Pulmonary artery endothelial cell (primary cell): ENCODE results near the gene APOA1. TPM values are rescaled to one million over a fixed set of nuclear protein-coding genes. Genes with fewer than 3 reads are reported as not detected.

Experiments used
- DNase-seq: peaks from one replicate; pipeline ENCODE4 v3.0.0-alpha.2; 2011; ENCODE audit warnings: low read depth, low spot score
- total RNA-seq: library from RNA; depleted of rRNA; stranded (reverse); fragments of >200 nt; gene quantifications from 2 replicates; pipeline ENCODE4 v1.2.3, GENCODE V29; 2014

The APOA1 gene
- total RNA-seq = not detected in 2 replicates

DNA sequence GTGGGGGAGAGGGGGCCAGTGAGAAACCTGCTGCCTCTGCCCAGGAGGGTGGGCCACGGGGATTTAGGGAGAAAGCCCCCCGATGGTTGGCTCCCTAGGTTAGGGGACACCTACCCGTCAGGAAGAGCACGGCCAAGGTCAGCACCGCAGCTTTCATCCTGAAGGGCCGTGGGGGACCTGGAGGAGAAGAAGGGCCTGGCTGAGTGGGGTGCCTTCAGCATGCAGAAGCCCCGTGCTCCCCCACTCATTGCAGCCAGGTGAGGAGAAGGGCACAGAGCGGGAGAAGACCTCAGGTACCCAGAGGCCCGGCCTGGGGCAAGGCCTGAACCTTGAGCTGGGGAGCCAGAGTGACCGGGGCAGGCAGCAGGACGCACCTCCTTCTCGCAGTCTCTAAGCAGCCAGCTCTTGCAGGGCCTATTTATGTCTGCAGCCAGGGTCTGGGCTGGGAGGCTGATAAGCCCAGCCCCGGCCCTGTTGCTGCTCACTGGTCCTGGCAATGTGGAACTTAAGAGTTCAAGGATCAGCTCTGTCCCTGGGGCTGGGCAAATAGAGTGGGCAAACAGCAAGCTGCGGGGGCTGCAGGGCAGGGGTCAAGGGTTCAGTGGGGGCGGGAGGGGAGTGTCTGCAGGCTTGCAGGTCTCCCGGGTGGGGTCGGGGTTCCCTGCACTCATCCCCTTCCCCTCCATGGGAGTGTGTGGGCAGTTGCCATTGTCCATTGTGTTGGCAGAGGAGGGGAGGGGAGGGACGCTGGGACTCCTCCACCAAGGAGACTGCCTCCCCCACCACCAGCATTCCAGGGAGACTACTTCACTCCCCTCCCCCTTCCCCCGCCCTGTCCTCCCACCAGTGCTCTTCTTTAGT, at the start of gene APOA1:
Gene APOA1 (minus strand): TSS at position 392 of the 861 bp plus-strand sequence. CDS start 235 bp downstream, at position 157.
- no peak for DNase-seq

DNA sequence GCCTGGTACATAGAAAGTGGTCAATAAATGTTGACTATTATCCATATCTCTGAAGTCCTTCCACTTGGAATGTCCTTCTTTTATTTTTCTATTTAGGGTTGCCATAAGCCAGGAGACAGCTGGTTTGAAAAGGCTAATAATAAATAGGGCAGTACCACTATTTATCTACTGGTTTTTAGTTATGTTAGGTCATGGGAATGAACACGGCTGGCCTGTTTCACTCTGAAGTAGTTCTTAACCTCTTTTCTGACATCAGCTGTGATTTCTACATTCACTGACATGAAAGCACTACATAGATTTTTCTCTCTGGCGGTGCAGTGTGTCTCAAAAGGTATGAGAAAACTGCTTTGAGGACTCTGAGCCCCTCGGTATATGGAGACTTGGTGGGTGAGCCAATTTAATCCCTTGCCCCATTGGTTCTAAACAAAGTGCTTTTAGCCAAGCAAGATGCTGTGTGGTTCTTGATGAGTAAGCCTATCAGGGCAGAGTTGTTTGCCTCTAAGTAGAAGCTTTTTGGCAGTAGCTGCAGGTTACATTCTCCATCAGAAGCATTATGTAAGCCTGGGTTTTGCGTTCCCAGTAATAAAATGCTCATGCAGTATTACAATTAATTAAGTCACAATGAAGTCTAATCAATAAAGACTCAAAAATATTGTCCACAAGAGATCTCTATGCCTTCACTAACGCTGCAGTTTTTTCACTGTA, 48.7 kb upstream of the APOA1 start:
- DNase-seq = no peak

DNA sequence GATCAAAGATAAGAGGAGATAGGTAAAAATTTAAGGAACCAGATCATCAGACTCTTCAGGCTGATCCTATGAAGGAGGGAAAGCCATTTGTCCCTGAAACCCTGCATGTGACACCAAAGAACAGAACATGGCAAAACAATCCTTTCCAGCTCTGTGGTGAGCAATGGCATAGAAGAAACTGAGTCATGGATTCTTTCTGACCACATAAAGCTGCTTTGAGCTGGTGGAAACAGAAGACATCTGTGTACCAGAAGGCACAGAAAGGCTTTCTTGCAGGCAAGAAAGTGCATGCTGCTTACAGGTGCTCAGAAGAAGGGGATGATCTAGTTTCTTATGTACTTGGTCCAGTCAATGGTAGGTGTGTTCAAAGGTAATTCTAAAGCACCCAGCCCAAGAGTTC, 45.0 kb upstream of the APOA1 start:
- DNase-seq = no peak

DNA sequence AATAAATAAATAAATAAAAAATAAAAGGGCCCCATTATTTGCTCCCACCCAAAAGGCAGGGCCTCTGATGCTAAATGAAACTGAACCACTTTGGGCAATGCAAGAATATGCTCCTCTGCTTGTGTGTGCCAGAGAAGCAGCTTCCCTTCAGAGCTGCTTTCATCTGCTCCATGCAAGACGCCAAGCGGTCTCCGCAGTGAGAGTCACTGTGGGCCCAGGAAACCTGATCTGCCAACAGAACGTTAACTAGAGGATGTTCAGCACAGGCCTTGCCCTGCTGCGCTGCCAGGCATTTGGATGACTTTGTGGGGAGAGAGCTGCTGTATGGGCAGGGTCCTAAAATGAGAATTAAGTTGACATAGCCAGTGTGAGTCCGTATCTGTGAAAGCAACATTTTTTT, 43.7 kb upstream of the APOA1 start:
- no peak for DNase-seq

DNA sequence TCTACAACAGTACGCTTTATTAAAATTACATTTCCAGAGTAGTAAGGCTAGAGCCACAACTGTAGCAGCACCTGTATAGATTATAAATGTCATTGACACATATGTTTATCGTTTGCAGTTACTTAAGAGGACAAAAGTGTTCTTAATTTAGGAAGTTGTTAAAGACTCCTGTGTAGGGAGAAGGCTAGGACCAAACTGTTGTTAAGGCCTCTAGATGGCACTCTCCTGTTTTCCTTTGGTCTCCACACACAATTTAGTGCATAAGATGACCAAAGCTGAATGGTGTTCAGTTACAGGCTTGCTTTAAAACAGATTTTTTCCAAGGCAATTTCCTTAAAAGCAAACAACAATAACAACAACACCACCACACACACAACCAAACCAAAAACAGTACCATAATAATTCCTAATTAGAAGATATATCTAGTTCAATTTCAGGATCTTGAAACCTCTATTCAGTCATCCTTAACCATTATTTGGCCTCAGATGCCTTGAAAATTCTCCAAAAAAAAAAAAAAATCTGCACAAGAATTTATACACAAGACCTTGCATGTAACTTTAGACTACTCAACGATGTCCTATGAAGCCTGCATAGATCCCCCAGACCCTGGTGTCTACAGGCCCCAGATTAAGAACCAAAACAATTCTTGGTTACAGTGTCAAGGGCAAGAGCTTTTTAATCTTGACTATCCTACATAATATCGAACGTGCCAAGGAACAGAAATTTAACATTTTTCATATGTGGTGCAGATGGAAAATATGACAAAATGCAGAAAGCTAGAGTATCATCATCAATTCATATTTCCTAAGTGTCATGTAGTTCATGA, 42.6 kb upstream of the APOA1 start:
- peak; percentile 20 for DNase-seq

DNA sequence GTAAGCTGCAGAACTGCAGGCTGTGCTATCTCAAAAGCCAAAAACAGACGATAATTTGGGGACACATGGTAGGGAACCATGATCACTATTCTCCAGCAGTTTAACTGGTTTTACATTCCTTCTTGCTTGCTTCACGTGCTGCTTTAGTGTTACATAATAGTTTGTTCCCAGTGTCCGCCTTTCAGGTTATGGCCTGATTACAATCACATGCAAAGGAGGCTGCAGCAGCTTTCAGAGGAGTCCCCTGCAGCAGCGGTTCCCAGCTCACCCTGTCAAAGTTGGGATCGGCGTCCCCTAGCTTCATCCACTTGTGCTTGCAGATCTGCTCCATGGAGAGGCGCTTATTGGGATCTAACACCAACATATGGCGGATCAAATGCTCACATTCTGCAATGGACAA, 39.2 kb upstream of the APOA1 start:
- no peak for DNase-seq

DNA sequence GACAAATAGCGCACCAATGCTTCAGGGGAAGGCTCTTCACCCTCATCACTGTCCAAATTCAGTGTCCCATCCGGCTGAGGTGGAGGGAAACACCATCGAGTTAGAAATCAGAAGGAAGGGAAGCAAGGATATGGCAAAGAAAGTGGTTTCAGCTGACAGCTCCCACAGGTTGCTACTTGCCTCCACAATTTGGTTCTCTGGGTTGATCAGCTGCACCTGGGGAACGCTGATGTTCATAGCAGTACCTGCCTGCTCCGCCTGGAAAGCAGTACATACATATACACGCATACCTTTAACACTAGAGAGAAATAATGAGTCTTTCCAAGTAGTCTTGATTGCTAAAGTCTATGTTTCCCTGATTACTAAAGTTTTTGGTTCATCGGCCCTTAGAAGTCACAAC, 37.8 kb upstream of the APOA1 start:
- no peak for DNase-seq

DNA sequence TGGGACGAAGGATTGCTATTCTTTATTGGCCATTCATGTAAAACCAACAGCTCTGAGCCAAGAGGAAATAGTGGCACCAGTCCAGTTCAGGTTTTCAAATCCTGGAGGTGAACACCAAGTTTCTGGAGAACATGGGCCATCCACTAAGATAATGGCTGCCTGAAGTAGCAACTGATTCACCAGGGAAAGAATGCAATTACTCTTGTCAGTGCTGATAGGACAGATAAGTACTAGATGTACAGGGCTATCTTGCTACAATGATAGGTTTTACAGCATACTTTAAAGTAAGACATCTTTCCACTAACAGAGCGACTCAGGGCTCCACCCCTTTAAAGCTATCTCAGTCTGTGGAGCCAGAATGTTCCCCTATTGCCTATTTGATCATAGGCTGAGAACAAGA, 36.8 kb upstream of the APOA1 start:
- DNase-seq = no peak

DNA sequence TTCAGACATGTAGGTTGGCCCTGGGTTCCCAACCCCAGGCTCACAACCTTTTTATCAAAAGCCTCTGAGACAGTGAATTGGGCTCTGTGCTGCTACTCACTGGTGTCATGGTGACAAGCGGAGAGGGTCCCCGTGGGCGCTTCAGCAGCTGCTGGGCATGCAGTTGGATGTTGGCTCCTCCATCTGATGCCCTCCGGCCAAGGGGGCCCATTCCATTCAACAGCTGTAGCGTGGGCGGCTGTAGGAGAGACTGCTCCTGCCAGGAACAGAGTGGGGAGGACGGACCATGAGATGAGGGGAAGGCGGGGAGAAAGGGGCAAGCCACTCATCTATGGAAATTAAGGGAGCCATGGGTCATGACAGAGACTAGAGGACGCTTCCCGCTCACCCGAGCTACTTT, 36.0 kb upstream of the APOA1 start:
- DNase-seq = no peak

DNA sequence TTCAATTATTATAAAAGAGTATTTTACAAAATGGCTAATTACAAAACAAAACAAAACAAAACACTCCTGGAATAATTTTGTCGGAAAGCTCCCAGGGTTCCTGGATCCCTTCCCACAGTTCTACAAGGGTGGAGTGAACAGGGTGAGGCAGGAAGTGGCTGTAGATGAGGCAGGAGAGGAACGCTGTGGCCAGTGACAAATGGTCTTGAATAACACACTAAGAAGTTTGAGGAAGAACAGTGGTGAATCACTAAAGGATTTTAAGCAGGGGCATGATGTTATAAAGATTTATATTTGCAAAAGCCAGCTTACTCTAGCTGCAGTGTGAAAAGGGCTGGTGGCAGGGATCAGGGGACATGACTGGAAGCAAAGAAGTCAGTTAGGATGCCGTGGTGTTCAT, 33.8 kb upstream of the APOA1 start:
- DNase-seq = no peak

DNA sequence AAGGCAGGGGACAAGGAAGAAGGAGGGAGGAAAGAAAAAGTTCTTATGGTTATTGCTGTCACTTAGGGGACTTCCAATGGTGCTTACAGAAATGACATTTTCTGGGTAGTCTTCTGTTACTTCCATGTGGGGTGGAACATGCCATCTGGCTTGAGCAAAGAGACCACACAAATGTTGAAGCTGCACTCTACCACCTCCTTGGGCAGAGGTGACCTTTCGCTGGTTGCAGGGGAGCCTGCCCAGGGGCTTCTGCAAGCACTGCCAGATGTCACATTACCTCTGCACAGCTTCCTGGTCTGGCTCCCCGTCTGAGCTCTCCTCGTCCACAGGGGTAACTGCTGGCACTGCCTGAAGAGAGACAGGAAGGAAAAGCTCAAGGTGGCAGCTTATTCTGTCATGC, 32.6 kb upstream of the APOA1 start:
- no peak for DNase-seq

DNA sequence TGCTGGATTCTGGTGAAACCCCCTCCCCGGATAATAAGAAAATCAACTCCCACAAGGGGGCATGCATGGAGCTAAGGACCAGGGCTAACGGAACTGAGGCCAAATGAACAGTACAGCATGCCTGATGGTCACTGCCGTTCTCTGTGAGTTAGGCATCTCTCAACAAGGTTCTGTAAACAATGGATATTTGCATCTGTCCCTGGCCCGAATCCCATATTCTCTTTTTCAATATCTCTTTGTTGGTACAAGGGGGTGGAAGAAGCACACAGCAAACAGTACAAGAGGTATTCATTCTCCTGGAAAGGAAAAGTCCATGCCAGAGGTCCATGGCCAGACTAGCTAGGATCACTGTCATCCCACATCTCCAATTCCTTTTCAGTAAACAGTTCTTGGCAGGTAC, 32.2 kb upstream of the APOA1 start:
- DNase-seq = no peak

DNA sequence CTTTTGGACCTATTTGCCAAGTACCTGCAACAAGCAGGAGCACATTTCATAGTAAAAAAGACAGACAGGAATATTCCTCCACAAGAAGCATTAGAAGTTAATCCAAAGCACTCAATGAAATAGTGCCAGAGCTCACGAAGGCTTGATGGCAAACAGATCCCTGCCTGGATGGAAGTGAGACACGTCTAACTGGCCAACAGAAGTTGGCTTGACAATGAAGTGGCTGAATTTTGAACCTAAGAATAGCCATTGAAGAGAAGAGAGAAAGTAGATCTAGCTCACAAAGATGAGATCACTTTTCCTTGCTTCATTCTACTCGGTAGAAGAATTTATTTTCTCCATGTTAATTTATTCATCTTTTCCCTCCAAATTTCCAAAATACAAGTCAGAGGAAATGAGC, 30.6 kb upstream of the APOA1 start:
- DNase-seq = no peak

DNA sequence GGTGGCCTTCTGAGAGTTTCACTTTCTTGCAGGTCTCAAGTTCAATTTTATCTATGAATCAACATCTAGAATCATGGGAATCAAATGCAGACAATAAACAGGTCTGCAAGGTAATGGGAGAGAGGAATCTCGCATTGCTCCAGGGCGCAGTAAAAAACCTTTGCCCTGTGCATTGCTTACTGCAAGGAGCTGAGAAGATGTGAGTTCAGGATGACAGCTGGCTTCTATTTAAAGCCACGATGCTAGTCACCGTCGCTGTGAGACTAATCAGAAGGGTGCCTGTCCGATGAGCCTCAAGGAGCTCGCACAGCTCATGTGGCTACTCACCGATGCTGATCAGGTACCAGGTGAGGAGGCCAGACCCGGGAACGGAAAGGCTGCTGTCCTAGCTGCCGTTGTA, 30.2 kb upstream of the APOA1 start:
- DNase-seq = no peak

DNA sequence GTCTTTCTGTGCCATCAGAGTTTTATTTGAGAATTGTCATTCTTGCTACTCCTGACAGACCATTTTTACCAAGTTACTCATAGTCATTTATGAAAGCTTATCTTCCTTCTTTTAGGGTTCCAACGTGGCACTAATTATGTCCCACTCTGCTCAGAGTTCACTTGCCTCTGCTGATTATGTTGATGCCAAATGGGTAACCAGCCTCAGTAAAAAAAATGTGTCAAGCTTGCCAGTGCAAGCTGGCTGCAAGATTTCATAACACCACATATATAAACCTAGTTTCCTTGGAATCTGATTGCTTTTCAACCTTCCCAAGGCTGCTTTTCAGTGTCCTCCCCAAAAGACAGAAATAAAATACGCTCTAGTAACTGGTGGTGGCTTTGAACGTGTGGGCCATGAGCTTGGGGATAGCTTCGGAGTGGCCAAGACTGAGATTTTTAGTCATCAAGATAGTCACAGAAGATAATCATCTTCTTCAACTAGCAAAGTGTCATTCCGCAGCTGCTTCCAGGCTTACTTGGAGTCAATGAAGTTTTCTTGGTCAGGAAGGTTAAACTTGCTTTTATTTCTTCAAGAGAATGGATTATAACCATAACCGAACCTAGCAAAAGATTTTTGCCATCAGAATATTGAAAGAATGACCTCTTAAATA, 29.5 kb upstream of the APOA1 start:
- DNase-seq = no peak

DNA sequence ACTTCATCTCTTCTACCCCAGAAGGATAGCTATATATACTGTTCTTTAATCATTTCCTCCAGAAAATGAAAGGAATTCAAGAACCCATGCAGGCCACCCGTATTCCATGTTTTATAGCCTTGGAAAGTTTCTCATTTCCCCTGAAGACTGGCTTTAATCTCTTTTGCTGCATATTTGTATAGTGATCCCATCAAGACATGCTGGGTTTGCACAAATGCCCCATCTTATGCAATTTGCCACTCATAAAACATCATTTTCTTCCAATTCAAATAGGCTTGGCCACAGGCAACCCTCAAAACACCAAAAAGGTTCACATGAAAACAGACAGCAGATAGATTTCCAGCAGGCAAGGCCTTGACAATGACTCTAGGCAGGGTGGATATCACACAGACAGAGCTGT, 28.3 kb upstream of the APOA1 start:
- DNase-seq = no peak

DNA sequence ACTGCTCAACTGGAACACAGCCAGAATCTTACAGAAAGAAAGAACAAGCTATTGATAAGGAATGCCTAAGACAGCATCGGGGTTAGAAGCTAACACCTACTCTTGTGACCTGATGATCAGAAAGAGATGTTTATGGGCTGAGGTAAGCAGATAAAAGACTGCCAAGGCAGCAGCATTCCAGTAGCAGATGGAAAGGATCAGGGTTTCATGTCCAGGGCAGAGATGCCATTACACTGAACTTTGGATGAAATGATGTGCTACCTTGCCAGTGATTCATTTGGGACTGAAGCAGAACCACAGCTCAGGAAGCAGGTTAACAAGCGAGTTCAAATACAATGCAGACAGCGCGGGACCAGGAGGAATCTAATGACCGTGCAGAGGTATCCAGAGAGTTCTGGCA, 27.1 kb upstream of the APOA1 start:
- DNase-seq = no peak

DNA sequence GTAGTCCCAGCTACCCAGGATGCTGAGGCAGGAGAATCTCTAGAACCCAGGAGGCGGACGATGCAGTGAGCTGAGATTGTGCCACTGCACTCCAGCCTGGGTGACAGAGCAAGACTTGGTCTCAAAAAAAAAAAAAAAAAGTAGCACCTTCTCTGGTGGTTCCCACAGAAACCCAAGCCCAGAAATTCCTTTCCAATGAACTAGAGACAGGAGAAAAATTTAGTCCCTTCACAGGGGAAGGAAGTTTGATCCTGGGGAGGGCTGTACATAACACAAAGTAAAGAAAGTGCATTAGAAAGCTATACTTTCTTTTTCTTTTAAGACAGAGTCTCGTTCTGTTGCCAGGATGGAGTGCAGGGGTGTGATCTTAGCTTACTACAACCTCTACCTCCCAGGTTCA, 25.5 kb upstream of the APOA1 start:
- no peak for DNase-seq

DNA sequence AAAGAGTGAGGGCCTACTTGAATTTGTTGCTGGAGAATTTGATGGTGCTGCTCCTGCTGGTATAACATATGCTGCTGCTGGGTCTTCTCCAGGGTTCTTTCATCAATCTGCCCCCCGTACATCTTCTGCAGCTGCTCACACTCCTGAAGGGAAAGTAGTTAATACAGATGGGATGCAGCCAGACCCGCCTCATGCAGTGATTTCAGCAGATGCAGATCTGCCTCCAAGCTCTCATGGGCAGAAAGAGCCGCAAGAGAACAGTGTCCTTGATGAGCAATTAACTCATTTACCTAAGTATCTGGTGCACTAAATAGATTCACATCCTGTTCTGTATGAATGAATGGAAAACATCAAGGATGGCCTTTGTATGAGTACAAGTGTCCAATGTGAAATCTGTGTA, 24.8 kb upstream of the APOA1 start:
- no peak for DNase-seq

DNA sequence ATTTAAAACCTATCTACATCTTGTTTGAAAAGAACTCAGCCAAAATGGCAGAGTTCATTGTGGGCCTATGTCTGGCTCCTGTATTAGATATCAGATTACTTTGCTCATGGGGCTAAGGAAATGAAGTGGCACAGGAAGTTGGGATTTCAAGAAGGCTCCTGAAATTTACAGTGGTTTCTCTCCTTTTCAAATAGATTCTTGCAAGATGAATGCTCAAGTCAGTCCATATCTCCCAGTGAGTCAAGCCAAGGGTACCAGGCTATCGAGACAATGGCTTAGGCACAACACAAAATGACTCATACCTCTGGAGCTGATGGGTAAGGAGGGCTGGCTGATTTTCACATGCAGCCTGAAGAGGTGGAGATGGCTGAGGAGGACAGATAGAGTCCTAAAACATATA, 24.1 kb upstream of the APOA1 start:
- no peak for DNase-seq

DNA sequence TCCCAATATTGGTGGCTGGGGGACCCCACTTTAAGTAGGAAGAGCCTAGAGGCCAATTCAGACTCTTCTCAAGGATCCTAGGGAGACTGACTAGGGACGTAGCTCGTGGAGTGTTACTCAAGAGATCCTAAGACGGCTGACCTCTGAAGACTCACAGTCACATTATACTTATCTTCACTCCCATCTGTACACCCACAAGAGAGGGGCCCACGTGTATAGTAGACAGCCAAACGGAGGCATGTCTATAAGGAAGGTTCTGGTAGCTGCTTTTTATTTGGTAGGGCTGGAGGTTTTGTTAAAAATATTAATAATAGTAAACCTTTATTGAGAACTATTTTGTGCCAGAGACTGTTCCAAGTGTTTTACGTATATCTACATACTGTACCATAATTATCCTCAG, 22.9 kb upstream of the APOA1 start:
- DNase-seq = no peak

DNA sequence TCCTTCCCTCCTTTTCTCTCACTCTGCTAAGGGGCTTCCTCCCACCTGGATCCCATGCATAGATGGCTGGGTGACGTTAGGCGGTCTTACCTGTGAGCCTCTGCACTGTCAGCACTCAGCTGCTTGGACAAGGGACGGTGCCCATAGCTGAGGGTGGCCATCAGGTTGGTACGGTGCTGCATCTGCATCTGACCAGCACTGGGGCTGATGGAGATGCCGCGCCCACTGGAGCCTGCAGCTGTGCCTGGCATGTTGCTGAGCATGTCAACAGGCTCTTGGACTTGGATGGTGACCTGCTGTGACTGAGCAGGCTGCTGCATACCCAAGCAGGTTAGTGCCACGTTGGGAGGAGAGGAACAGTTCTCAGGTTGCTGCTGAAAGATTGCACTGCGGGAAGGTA, 21.8 kb upstream of the APOA1 start:
- DNase-seq = no peak
